Cardiac fibroblast (primary cell): ENCODE results near the gene USP4.

Source experiments
- DNase-seq, 2 donors: peaks; one replicate each; pipeline versions ENCODE4 v3.0.0 to v3.0.0-alpha.2; 2010; ENCODE audit warnings: low read depth in 2 of 2
- H3K4me3 ChIP-seq, 2 donors: replicated peaks in 1 of 2; 1 replicate in 1 of 2; 2 replicates in 1 of 2; pipeline ENCODE4 v1.5.1; 2011; ENCODE audit warnings: low read depth in 2 of 2, low read length in 2 of 2, mild to moderate bottlenecking in 2 of 2, moderate library complexity in 1 of 2
- CTCF ChIP-seq: IDR thresholded peaks from one replicate; pipeline ENCODE4 v1.5.1; 2011; ENCODE audit warnings: low read depth, mild to moderate bottlenecking, low read length, inconsistent platforms

The USP4 gene

GRCh38 chr3:49296781-49297411 lies 43.0 kb downstream of the USP4 start:
- peak; percentile 57 to 65 for DNase-seq
- TF ChIP-seq CTCF: no peak
- H3K4me3 ChIP-seq: no peak overlapping the region

GRCh38 chr3:49295489-49296058 lies 44.3 kb downstream of the USP4 start:
- no peak overlapping the region for H3K4me3 ChIP-seq
- TF ChIP-seq CTCF: peak; percentile 69
- DNase-seq: peak; percentile 50 to 65

GRCh38 chr3:49294343-49294742 lies 45.5 kb downstream of the USP4 start:
- TF ChIP-seq CTCF: no peak
- DNase-seq: no peak
- no peak overlapping the region for H3K4me3 ChIP-seq

- no peak for TF ChIP-seq CTCF
- DNase-seq: no peak
- H3K4me3 ChIP-seq: no peak overlapping the region
Observed at GRCh38 chr3:49283997-49284396, 55.9 kb downstream of the USP4 start.

- peak; percentile 62 to 64 for DNase-seq
- no peak for TF ChIP-seq CTCF
Observed at GRCh38 chr3:49279376-49279775, 60.5 kb downstream of the USP4 start.

GRCh38 chr3:49278548-49278947 lies 61.3 kb downstream of the USP4 start:
- H3K4me3 ChIP-seq: no peak overlapping the region
- DNase-seq: peak in 1 of 2 donors; percentile 61
- no peak for TF ChIP-seq CTCF

More at GRCh38 chr3:49279376-49279775, 60.5 kb downstream of the USP4 start:
- H3K4me3 ChIP-seq: no peak overlapping the region
